Glomerular visceral epithelial cell (primary cell): ENCODE data around the gene MVD.

Experiments used
- DNase-seq: peaks from one replicate; pipeline ENCODE4 v3.0.0-alpha.2; 2016; ENCODE audit errors: extremely low spot score

The MVD gene

GRCh38 chr16:88662843-88663606 is at the start of gene MVD:
Gene MVD (minus strand): TSS chr16:88663091. CDS start chr16:88663080, 11 bp downstream.
- DNase-seq: peak; percentile 97

GRCh38 chr16:88712362-88712979 is 49.6 kb upstream of the MVD start:
- DNase-seq: no peak

GRCh38 chr16:88711750-88712340 is 49.0 kb upstream of the MVD start:
- DNase-seq: no peak

GRCh38 chr16:88710556-88710955 is 47.7 kb upstream of the MVD start:
- DNase-seq: no peak

- DNase-seq: no peak
Observed at GRCh38 chr16:88706965-88707826, 44.3 kb upstream of the MVD start.

GRCh38 chr16:88706229-88706964 is 43.5 kb upstream of the MVD start, which contains the start of the genes CTU2 and RNF166:
Gene CTU2 (plus strand): TSS chr16:88706503. CDS start chr16:88706531, 28 bp downstream.
Gene RNF166 (minus strand): TSS chr16:88706408. CDS start chr16:88706325, 83 bp downstream.
- DNase-seq: peak; percentile 78

- no peak for DNase-seq
Observed at GRCh38 chr16:88705801-88706228, 42.9 kb upstream of the MVD start.

GRCh38 chr16:88705076-88705684 is 42.3 kb upstream of the MVD start:
- no peak for DNase-seq

GRCh38 chr16:88703486-88704309 is 40.8 kb upstream of the MVD start:
- DNase-seq: no peak

GRCh38 chr16:88702371-88703210 is 39.7 kb upstream of the MVD start:
- no peak for DNase-seq

GRCh38 chr16:88701581-88702370 is 38.9 kb upstream of the MVD start:
- no peak for DNase-seq

GRCh38 chr16:88700636-88701482 is 38.0 kb upstream of the MVD start:
- peak; percentile 85 for DNase-seq

GRCh38 chr16:88700322-88700635 is 37.4 kb upstream of the MVD start:
- DNase-seq: no peak

- no peak for DNase-seq
Observed at GRCh38 chr16:88699180-88699579, 36.3 kb upstream of the MVD start.

- no peak for DNase-seq
Observed at GRCh38 chr16:88698646-88699045, 35.8 kb upstream of the MVD start.

- DNase-seq: no peak
Observed at GRCh38 chr16:88697831-88698615, 35.1 kb upstream of the MVD start.
